ENCODE measurements around the gene USP37. TPM values are rescaled to one million over a fixed set of nuclear protein-coding genes. Genes with fewer than 3 reads are reported as not detected.

USP37 gene
- total and polyA plus RNA-seq, 8 donors, result 13.0 to 21.9 (median 19.3) TPM

GRCh38 chr2:218423584-218423983, 144.6 kb downstream of the USP37 start:
- Histone ChIP-seq H3K36me3 (no peaks in the 10 kb centered on the region), H3K27ac (no peak overlapping the region), H3K4me3 (no peak overlapping the region), H3K4me1 (no peaks in the 10 kb centered on the region), H3K9me3 (no peaks in the 10 kb centered on the region), H3K27me3 (no peaks in the 10 kb centered on the region)
- TF ChIP-seq, protein P1, sequence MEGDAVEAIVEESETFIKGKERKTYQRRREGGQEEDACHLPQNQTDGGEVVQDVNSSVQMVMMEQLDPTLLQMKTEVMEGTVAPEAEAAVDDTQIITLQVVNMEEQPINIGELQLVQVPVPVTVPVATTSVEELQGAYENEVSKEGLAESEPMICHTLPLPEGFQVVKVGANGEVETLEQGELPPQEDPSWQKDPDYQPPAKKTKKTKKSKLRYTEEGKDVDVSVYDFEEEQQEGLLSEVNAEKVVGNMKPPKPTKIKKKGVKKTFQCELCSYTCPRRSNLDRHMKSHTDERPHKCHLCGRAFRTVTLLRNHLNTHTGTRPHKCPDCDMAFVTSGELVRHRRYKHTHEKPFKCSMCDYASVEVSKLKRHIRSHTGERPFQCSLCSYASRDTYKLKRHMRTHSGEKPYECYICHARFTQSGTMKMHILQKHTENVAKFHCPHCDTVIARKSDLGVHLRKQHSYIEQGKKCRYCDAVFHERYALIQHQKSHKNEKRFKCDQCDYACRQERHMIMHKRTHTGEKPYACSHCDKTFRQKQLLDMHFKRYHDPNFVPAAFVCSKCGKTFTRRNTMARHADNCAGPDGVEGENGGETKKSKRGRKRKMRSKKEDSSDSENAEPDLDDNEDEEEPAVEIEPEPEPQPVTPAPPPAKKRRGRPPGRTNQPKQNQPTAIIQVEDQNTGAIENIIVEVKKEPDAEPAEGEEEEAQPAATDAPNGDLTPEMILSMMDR (IDR thresholded peaks at IDR 0.05), result no peak
- ATAC-seq (no peak), DNase-seq (no peak)
- intact Hi-C loops (cut with DNase I), result no loop called here

DNA sequence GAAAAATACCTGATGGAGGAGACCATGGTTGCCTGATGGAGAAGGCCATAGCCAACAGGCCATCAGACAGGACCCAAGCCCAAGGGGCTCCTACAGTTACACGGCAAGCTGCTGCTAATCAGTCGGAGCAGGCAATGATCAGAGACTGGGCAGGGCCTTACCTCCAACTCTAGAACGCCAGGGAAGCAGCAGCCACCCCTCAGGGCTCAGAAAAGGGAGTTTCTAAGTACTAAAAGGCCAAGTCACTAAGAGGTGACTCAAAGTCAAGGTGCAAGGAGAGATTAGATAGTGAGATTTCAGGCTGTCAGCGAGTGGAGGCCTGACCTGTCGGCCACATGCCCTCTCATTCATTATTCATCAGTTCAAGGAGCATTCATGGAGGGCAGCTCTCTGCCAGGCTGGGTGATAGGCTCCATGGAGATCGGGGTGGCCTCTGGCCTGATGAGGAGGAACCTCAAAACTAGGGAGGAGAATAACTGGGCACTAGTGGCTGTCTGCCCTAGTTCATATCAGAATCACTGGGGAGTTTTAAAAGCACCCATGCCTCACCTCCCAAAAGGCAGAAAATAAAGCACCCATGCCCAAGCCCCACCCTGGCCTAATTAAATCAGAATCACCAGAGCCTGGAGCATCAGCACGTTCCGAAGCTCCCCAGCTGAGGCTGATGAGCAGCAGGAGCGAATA, 145.6 kb downstream of the USP37 start:
- Histone ChIP-seq H3K36me3 (no peaks in the 10 kb centered on the region), H3K4me1 (no peaks in the 10 kb centered on the region), H3K4me3 (no peak overlapping the region), H3K9me3 (no peaks in the 10 kb centered on the region), H3K27ac (no peak overlapping the region), H3K27me3 (no peaks in the 10 kb centered on the region)
- ATAC-seq (no peak), DNase-seq (peak in 1 of 4 donors; percentile 15)
- TF ChIP-seq, protein P1 (IDR thresholded peaks at IDR 0.05), result no peak
- intact Hi-C loops (cut with DNase I), result no loop called here

GRCh38 chr2:218421027-218421426, 147.1 kb downstream of the USP37 start:
- no peaks in the 10 kb centered on the region for H3K36me3 ChIP-seq
- no peaks in the 10 kb centered on the region for H3K4me1 ChIP-seq
- H3K4me3 ChIP-seq, result no peak overlapping the region
- no peaks in the 10 kb centered on the region for H3K27me3 ChIP-seq
- intact Hi-C loops (cut with DNase I), result no loop called here
- peak in 1 of 4 donors; percentile 45 for DNase-seq
- H3K9me3 ChIP-seq, result no peaks in the 10 kb centered on the region
- TF ChIP-seq, protein P1 (IDR thresholded peaks at IDR 0.05), result no peak
- H3K27ac ChIP-seq, result no peak overlapping the region
- ATAC-seq, result no peak

- Histone ChIP-seq H3K4me1 (no peaks in the 10 kb centered on the region), H3K4me3 (no peak overlapping the region), H3K9me3 (no peaks in the 10 kb centered on the region), H3K27ac (no peak overlapping the region), H3K36me3 (no peaks in the 10 kb centered on the region), H3K27me3 (no peaks in the 10 kb centered on the region)
- intact Hi-C loops (cut with DNase I), result no loop called here
- TF ChIP-seq, protein P1 (IDR thresholded peaks at IDR 0.05), result no peak
- no peak for ATAC-seq
- DNase-seq, result no peak
Measured at GRCh38 chr2:218419630-218420216, 148.4 kb downstream of the USP37 start.

GRCh38 chr2:218418717-218419458, 149.3 kb downstream of the USP37 start, which contains the start of gene VIL1:
TSS of gene VIL1 (plus strand) at chr2:218419123. CDS start at chr2:218423779, 4,656 bp downstream.
- Histone ChIP-seq H3K4me1 (no peaks in the 10 kb centered on the region), H3K36me3 (no peaks in the 10 kb centered on the region), H3K27me3 (no peaks in the 10 kb centered on the region), H3K4me3 (no peak within 1 kb of the TSS), H3K27ac (no peak within 1 kb of the TSS), H3K9me3 (no peaks in the 10 kb centered on the region)
- TF ChIP-seq, protein P1 (IDR thresholded peaks at IDR 0.05), result no peak
- ATAC-seq (no peak), DNase-seq (no peak)
- intact Hi-C loops (cut with DNase I), result no loop called here

All from left lung (tissue), 10 donors.